A549 (cell line): ENCODE data around the gene APOL2. TPM values are rescaled to one million over a fixed set of nuclear protein-coding genes. Genes with fewer than 3 reads are reported as not detected.

Experiments used
- ATAC-seq, 2 experiments: fragments of 200-7000 bp in 1 of 2; fragments of >200 bp in 1 of 2; cut with Nextera tagmentation in 1 of 2; cut with Tn5 transposase in 1 of 2; 3 replicates each; pipeline versions ENCODE4 v1.8.0 to v1.9.1; 2018 to 2020; ENCODE audit warnings: mild to moderate bottlenecking in 1 of 2, moderate library complexity in 1 of 2
- CTCF ChIA-PET: fragments of 300-600 bp; sonication (Branson Sonifier 250); formaldehyde crosslinking; extraction: SDS; loops from one replicate; lab custom pipeline; 2021; ENCODE audit warnings: antibody characterized with exemption, inconsistent platforms; lab: Yijun Ruan, JAX
- POLR2A ChIA-PET: fragments of 350-600 bp; formaldehyde crosslinking; extraction: SDS; loops from one replicate; lab custom pipeline; 2021; ENCODE audit warnings: antibody characterized with exemption, inconsistent platforms; lab: Yijun Ruan, JAX
- DNase-seq, 2 experiments: peaks; one replicate each; pipeline versions ENCODE4 v3.0.0 to v3.0.0-alpha.2; 2011 to 2016; ENCODE audit warnings: low read depth in 1 of 2, low spot score in 1 of 2
- FAIRE-seq: peaks from 2 replicates; lab custom pipeline; 2011; peaks lifted over from hg19 to GRCh38; lab: Jason Lieb, UNC
- H3K27ac ChIP-seq, 2 experiments: fragments of >200 bp; sonication (Bioruptor Twin); formaldehyde crosslinking; 3 replicates each; pipeline ENCODE4 v1.5.1; 2016 to 2017
- H3K4me1 ChIP-seq: fragments of >200 bp; sonication (Bioruptor Twin); formaldehyde crosslinking; 3 replicates; pipeline ENCODE4 v1.6.1; 2016
- H3K4me2 ChIP-seq: fragments of >200 bp; sonication (Bioruptor Twin); formaldehyde crosslinking; 3 replicates; pipeline ENCODE4 v1.6.1; 2016
- H3K4me3 ChIP-seq: fragments of >200 bp; sonication (Bioruptor Twin); formaldehyde crosslinking; 3 replicates; pipeline ENCODE4 v1.5.1; 2016
- H3K9me3 ChIP-seq: fragments of >200 bp; sonication (Bioruptor Twin); formaldehyde crosslinking; 3 replicates; pipeline ENCODE4 v1.6.1; 2016
- CBX8 ChIP-seq: fragments of 200-600 bp; sonication (generic); IDR thresholded peaks from 2 replicates; pipeline ENCODE4 v1.6.1; 2016
- CHD4 ChIP-seq: fragments of 200-600 bp; sonication (generic); IDR thresholded peaks from 2 replicates; pipeline ENCODE4 v1.6.1; 2016; ENCODE audit warnings: antibody characterized with exemption, mild to moderate bottlenecking, borderline replicate concordance
- EHF ChIP-seq: fragments of 250-450 bp; sonication (Bioruptor Pico); IDR thresholded peaks from 2 replicates; pipeline ENCODE4 v1.5.0; 2020; ENCODE audit warnings: mild to moderate bottlenecking
- ESRRA ChIP-seq: fragments of 150-350 bp; IDR thresholded peaks from 2 replicates; pipeline ENCODE4 v1.6.1; 2014; ENCODE audit warnings: mild to moderate bottlenecking, low read length, borderline replicate concordance
- HES2 ChIP-seq: fragments of >200 bp; sonication (Bioruptor Twin); formaldehyde crosslinking; IDR thresholded peaks from 2 replicates; pipeline ENCODE4 v1.6.1; 2016
- JUN ChIP-seq, 2 experiments: fragments of >200 bp; sonication (Bioruptor Twin); formaldehyde crosslinking; IDR thresholded peaks; 2 replicates in 1 of 2; 3 replicates in 1 of 2; pipeline ENCODE4 v1.6.1; 2016 to 2017
- KDM1A ChIP-seq: fragments of 200-600 bp; sonication (generic); IDR thresholded peaks from 2 replicates; pipeline ENCODE4 v1.6.1; 2016; ENCODE audit warnings: low read depth, mild to moderate bottlenecking
- KDM5A ChIP-seq: fragments of 200-600 bp; sonication (generic); IDR thresholded peaks from 2 replicates; pipeline ENCODE4 v1.6.1; 2016; ENCODE audit warnings: antibody characterized with exemption, mild to moderate bottlenecking
- MAFK ChIP-seq: fragments of 450-650 bp; IDR thresholded peaks from 2 replicates; pipeline ENCODE4 v1.6.1; 2014; ENCODE audit not compliant: partially characterized antibody
- MAX ChIP-seq: IDR thresholded peaks from 2 replicates; pipeline ENCODE4 v1.6.1; 2012
- MAZ ChIP-seq: fragments of 150-350 bp; IDR thresholded peaks from 2 replicates; pipeline ENCODE4 v1.6.1; 2014; ENCODE audit warnings: antibody characterized with exemption, low read depth, low read length, borderline replicate concordance
- NFE2L2 ChIP-seq: fragments of 150-350 bp; conservative IDR thresholded peaks from 2 replicates; pipeline ENCODE4 v1.6.1; 2014; ENCODE audit warnings: low read length
- RFX5 ChIP-seq: fragments of 450-650 bp; IDR thresholded peaks from 2 replicates; pipeline ENCODE4 v1.7.1; 2014; ENCODE audit warnings: antibody characterized with exemption, mild to moderate bottlenecking, moderate library complexity
- RNF2 ChIP-seq: fragments of 200-600 bp; sonication (generic); IDR thresholded peaks from 2 replicates; pipeline ENCODE4 v1.6.1; 2016; ENCODE audit warnings: low read depth, mild to moderate bottlenecking, antibody characterized with exemption, moderate library complexity, borderline replicate concordance
- TFCP2L1 ChIP-seq: fragments of 250-450 bp; sonication (Bioruptor Pico); IDR thresholded peaks from 2 replicates; pipeline ENCODE4 v1.5.0; 2021; ENCODE audit warnings: mild to moderate bottlenecking
- USF2 ChIP-seq: fragments of 450-650 bp; IDR thresholded peaks from 2 replicates; pipeline ENCODE4 v1.6.1; 2014; ENCODE audit warnings: antibody characterized with exemption
- ZC3H11A ChIP-seq: fragments of 450-650 bp; IDR thresholded peaks from 2 replicates; pipeline ENCODE4 v1.6.1; 2014; ENCODE audit warnings: antibody characterized with exemption, mild to moderate bottlenecking
- ZFP36 ChIP-seq: fragments of 450-650 bp; IDR thresholded peaks from 2 replicates; pipeline ENCODE4 v1.6.1; 2014; ENCODE audit warnings: borderline replicate concordance; ENCODE audit not compliant: partially characterized antibody
- ZNF302 ChIP-seq: fragments of 250-450 bp; sonication (Bioruptor Pico); IDR thresholded peaks from 2 replicates; pipeline ENCODE4 v1.9.0; 2021; ENCODE audit warnings: inconsistent platforms, mild to moderate bottlenecking, moderate library complexity
- WGBS: methylation state at CpG from one replicate; pipeline ENCODE4 v1.1.6; 2017; ENCODE audit errors: missing lambda C conversion rate; 5-methylcytosine and 5-hydroxymethylcytosine counted together
- polyA plus RNA-seq, 4 experiments: library from polyadenylated mRNA; depleted of rRNA in 3 of 4; stranded (reverse); fragments of >200 nt; fragmentation: RNase III in 1 of 4; extraction: RNeasy Plus Mini Kit Qiagen cat#74134 plus additional on column Dnase treatment in 1 of 4; gene quantifications; 2 replicates in 3 of 4; 3 replicates in 1 of 4; pipeline ENCODE4 v1.2.3, GENCODE V29; 2011 to 2017
- TF ChIP-seq, protein P1 (sequence below): fragments of 250-450 bp; sonication (Bioruptor Pico); IDR thresholded peaks from 2 replicates; pipeline ENCODE4 v1.5.0; 2020; ENCODE audit warnings: low read depth, mild to moderate bottlenecking, moderate library complexity
- TF ChIP-seq, protein P2 (sequence below): fragments of 250-450 bp; sonication (Bioruptor Pico); IDR thresholded peaks from 2 replicates; pipeline ENCODE4 v1.5.0; 2021; ENCODE audit warnings: mild to moderate bottlenecking, moderate library complexity, borderline replicate concordance
- TF ChIP-seq, protein P3 (sequence below): IDR thresholded peaks from 2 replicates; pipeline ENCODE4 v1.6.1; 2012; ENCODE audit warnings: low read depth, borderline replicate concordance

The APOL2 gene
- polyA plus RNA-seq, 2 of the 4 experiments (the other 2 are of a cell fraction), result 8.7 to 23.8 TPM

DNA sequence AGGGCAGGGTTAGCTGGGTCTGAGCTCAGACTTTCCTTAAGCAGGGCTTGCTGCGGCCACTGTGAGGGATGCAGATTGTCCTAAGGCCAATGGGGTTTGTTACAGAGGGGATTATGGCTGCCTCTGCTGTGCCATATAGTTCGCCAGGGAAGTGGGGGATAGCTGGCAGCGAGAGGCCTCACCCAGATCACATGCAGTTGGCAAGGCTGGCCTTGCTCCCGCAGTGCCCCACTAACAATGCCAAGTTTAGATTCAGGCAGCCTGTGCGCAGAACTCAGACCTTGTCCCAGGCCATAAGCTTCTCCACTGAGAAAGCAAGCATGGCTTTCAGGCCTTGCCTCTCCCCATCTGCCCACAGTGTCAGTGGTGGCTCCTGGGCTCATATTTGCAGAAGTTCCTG is 4.7 kb upstream of the APOL2 start:
- ChIA-PET CTCF (interaction anchor here (0.7 to 1.4 kb wide), 4 partner anchors 8 to 64 kb away, joined by 3 to 4 read pairs (median 3); no protein-coding TSS in a partner anchor), POLR2A (no interaction called here)
- Histone ChIP-seq H3K9me3 (no peaks in the 10 kb centered on the region), H3K4me3 (no peak overlapping the region), H3K27ac (no peak overlapping the region), H3K4me1 (peaks cover 6% of the 10 kb centered on the region), H3K4me2 (no peak overlapping the region)
- TF ChIP-seq MAZ (no peak), ZNF302 (CRISPR knock-in tag) (no peak), KDM5A (no peak)
- TF ChIP-seq, protein P1, sequence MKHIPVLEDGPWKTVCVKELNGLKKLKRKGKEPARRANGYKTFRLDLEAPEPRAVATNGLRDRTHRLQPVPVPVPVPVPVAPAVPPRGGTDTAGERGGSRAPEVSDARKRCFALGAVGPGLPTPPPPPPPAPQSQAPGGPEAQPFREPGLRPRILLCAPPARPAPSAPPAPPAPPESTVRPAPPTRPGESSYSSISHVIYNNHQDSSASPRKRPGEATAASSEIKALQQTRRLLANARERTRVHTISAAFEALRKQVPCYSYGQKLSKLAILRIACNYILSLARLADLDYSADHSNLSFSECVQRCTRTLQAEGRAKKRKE, result no peak
- TF ChIP-seq, protein P2, sequence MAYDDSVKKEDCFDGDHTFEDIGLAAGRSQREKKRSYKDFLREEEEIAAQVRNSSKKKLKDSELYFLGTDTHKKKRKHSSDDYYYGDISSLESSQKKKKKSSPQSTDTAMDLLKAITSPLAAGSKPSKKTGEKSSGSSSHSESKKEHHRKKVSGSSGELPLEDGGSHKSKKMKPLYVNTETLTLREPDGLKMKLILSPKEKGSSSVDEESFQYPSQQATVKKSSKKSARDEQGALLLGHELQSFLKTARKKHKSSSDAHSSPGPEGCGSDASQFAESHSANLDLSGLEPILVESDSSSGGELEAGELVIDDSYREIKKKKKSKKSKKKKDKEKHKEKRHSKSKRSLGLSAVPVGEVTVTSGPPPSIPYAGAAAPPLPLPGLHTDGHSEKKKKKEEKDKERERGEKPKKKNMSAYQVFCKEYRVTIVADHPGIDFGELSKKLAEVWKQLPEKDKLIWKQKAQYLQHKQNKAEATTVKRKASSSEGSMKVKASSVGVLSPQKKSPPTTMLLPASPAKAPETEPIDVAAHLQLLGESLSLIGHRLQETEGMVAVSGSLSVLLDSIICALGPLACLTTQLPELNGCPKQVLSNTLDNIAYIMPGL (CRISPR knock-in tag), result no peak
- ATAC-seq, result no peak
- 88% methylated on average over 5 of the region's 5 CpGs for WGBS
- DNase-seq, result no peak
- FAIRE-seq, result no peak

GRCh38 chr22:36239150-36239400 is 252 bp downstream of the APOL2 start:
- POLR2A ChIA-PET, result interaction anchor here (0.7 kb wide), 1 partner anchor 15 kb away, joined by 4 read pairs; no protein-coding TSS in a partner anchor
- FAIRE-seq, result no peak

GRCh38 chr22:36238373-36239149 is 766 bp downstream of the APOL2 start:
- CTCF ChIA-PET, result interaction anchor here (0.7 to 2.9 kb wide), 25 partner anchors 11 to 90 kb away, joined by 3 to 14 read pairs (median 4); partner anchors contain the start of genes APOL1 and APOL4
- peaks cover 18% of the 10 kb centered on the region for H3K4me1 ChIP-seq
- H3K4me3 ChIP-seq, result peak overlapping the region; percentile 60
- FAIRE-seq, result no peak
- DNase-seq, result no peak
- no peaks in the 10 kb centered on the region for H3K9me3 ChIP-seq
- 11% methylated on average over 5 of the region's 5 CpGs for WGBS
- peak overlapping the region; percentile 96 for H3K4me2 ChIP-seq
- POLR2A ChIA-PET, result interaction anchor here (0.7 kb wide), 1 partner anchor 16 kb away, joined by 4 read pairs; no protein-coding TSS in a partner anchor
- H3K27ac ChIP-seq, result peak overlapping the region; percentile 73 to 92
- TF ChIP-seq RFX5, result no peak
- no peak for TF ChIP-seq USF2
- TF ChIP-seq TFCP2L1, result no peak
- no peak for TF ChIP-seq JUN (IDR thresholded peaks at IDR 0.05)
- TF ChIP-seq KDM1A, result no peak
- TF ChIP-seq ESRRA, result no peak
- no peak for TF ChIP-seq EHF (CRISPR knock-in tag)
- no peak for TF ChIP-seq KDM5A
- TF ChIP-seq HES2, result no peak
- TF ChIP-seq, protein P3, sequence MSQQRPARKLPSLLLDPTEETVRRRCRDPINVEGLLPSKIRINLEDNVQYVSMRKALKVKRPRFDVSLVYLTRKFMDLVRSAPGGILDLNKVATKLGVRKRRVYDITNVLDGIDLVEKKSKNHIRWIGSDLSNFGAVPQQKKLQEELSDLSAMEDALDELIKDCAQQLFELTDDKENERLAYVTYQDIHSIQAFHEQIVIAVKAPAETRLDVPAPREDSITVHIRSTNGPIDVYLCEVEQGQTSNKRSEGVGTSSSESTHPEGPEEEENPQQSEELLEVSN, result no peak
- no peak for TF ChIP-seq ZFP36
- TF ChIP-seq RNF2, result no peak
- TF ChIP-seq ZC3H11A, result no peak
- TF ChIP-seq CBX8, result no peak
- TF ChIP-seq NFE2L2, result no peak
- TF ChIP-seq, protein P1, result no peak
- ATAC-seq, result peak; percentile 21 to 47; a peak in 5 of 6 replicates

More at GRCh38 chr22:36239150-36239400, 252 bp downstream of the APOL2 start:
- Histone ChIP-seq H3K4me3 (peak overlapping the region; percentile 60), H3K27ac (peak overlapping the region; percentile 73 to 92), H3K9me3 (no peaks in the 10 kb centered on the region), H3K4me1 (peaks cover 18% of the 10 kb centered on the region), H3K4me2 (peak overlapping the region; percentile 96)
- DNase-seq, result peak in 1 of 2 experiments; percentile 5
- CTCF ChIA-PET, result interaction anchor here (0.7 to 2.9 kb wide), 24 partner anchors 10 to 90 kb away, joined by 3 to 14 read pairs (median 4); partner anchors contain the start of genes APOL1 and APOL4
- 2% methylated on average over 4 of the region's 4 CpGs for WGBS
- TF ChIP-seq ZC3H11A (no peak), MAX (0 out of 2 replicates have a peak, but pooled peaks have one; percentile 11), CHD4 (no peak), MAFK (no peak)
- ATAC-seq, result peak; percentile 59 to 63; a peak in 4 of 6 replicates
